Measurements from ENCODE around the gene WASF2. TPM values are rescaled to one million over a fixed set of nuclear protein-coding genes. Genes with fewer than 3 reads are reported as not detected.

Gene WASF2, protein sequence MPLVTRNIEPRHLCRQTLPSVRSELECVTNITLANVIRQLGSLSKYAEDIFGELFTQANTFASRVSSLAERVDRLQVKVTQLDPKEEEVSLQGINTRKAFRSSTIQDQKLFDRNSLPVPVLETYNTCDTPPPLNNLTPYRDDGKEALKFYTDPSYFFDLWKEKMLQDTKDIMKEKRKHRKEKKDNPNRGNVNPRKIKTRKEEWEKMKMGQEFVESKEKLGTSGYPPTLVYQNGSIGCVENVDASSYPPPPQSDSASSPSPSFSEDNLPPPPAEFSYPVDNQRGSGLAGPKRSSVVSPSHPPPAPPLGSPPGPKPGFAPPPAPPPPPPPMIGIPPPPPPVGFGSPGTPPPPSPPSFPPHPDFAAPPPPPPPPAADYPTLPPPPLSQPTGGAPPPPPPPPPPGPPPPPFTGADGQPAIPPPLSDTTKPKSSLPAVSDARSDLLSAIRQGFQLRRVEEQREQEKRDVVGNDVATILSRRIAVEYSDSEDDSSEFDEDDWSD
- polyA plus RNA-seq (2012; ENCODE audit: insufficient read length, low read depth) = 54.0 TPM

DNA sequence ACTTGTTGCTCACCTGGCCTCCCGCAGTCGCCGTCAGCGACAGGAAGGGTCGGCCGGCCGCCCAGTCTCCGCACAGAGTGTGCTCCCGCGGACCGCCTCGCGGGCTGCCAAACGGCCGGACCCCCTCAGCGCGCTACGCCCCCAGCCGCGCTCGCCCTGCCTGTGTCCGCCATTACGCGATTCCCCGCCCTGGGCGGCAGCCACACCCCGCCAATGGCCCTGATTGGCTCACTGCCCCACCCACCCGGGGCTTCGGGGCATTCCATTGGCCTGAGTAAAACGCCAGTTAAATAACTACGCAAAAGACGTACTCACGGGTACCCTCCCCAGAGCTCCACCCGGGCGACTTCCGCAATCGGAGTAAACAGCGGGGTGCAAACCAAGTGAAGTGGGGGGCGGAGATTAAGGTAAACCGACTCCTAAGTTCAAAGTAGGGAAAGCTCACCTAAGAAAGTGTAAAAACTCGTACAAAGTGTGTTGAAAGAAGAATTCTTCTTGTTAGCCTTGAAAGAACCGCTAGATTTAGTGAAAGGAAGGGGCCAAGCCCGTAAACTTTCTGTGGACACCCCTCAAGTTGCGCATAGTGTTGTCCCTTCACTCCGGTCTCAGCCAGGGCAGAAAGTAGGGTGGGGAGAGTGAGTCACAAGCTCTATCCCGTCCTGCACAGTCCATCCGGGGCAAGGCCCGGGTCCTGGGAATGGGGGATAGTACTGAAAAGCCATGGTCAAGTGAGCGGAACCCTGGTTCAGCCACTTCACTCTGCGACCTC is at the start of gene WASF2:
Gene WASF2, minus strand, starts transcription at position 195 of the 769 bp plus-strand sequence. CDS start 61,277 bp downstream, outside the sequence.
- peak; percentile 89 for TF ChIP-seq POLR2AphosphoS5 (IDR thresholded peaks at IDR 0.05; ENCODE audit: low read depth, low read length)
- TF ChIP-seq FOXP2 (optimal IDR thresholded peaks at IDR 0.05; ENCODE audit: borderline replicate concordance, extremely low read depth, extremely low read length, insufficient read depth) = peak; percentile 56
- TF ChIP-seq, protein P1, sequence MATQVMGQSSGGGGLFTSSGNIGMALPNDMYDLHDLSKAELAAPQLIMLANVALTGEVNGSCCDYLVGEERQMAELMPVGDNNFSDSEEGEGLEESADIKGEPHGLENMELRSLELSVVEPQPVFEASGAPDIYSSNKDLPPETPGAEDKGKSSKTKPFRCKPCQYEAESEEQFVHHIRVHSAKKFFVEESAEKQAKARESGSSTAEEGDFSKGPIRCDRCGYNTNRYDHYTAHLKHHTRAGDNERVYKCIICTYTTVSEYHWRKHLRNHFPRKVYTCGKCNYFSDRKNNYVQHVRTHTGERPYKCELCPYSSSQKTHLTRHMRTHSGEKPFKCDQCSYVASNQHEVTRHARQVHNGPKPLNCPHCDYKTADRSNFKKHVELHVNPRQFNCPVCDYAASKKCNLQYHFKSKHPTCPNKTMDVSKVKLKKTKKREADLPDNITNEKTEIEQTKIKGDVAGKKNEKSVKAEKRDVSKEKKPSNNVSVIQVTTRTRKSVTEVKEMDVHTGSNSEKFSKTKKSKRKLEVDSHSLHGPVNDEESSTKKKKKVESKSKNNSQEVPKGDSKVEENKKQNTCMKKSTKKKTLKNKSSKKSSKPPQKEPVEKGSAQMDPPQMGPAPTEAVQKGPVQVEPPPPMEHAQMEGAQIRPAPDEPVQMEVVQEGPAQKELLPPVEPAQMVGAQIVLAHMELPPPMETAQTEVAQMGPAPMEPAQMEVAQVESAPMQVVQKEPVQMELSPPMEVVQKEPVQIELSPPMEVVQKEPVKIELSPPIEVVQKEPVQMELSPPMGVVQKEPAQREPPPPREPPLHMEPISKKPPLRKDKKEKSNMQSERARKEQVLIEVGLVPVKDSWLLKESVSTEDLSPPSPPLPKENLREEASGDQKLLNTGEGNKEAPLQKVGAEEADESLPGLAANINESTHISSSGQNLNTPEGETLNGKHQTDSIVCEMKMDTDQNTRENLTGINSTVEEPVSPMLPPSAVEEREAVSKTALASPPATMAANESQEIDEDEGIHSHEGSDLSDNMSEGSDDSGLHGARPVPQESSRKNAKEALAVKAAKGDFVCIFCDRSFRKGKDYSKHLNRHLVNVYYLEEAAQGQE (IDR thresholded peaks at IDR 0.05; ENCODE audit: insufficient read depth in 1 of 2, low read depth in 2 of 2, low read length in 2 of 2) = no peak
- TF ChIP-seq SIN3A (IDR thresholded peaks at IDR 0.05; ENCODE audit: borderline replicate concordance, insufficient read depth, low read length) = 0 out of 2 replicates have a peak, but pooled peaks have one; percentile 8
- TF ChIP-seq TAF1 (IDR thresholded peaks at IDR 0.05; ENCODE audit: borderline replicate concordance, insufficient read depth, low read length) = peak; percentile 88

DNA sequence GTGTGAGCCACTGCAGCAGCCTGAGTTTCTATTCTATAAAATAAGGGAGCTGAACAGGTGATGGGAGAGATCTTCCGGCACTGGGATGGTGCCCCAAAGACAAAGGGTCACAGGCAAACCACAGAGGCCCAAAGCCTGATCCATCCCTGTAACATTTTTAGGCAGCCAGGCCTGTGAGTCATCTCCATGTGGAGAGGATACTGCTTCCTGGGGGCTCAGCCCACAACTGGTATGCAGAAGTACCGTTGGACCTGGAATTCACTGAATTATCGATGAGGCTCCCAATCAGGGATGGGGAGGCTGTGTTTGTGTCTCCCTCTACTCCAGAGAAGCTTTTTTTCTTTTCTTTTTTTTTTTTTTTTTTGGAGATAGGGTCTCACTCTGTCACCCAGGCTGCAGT is 48.8 kb upstream of the WASF2 start:
- TF ChIP-seq SIN3A (IDR thresholded peaks at IDR 0.05; ENCODE audit: borderline replicate concordance, insufficient read depth, low read length) (no peak), TAF1 (IDR thresholded peaks at IDR 0.05; ENCODE audit: borderline replicate concordance, insufficient read depth, low read length) (no peak), POLR2AphosphoS5 (IDR thresholded peaks at IDR 0.05; ENCODE audit: low read depth, low read length) (no peak), FOXP2 (optimal IDR thresholded peaks at IDR 0.05; ENCODE audit: borderline replicate concordance, extremely low read depth, extremely low read length, insufficient read depth) (no peak)
- TF ChIP-seq, protein P1 (IDR thresholded peaks at IDR 0.05; ENCODE audit: insufficient read depth in 1 of 2, low read depth in 2 of 2, low read length in 2 of 2) = no peak

DNA sequence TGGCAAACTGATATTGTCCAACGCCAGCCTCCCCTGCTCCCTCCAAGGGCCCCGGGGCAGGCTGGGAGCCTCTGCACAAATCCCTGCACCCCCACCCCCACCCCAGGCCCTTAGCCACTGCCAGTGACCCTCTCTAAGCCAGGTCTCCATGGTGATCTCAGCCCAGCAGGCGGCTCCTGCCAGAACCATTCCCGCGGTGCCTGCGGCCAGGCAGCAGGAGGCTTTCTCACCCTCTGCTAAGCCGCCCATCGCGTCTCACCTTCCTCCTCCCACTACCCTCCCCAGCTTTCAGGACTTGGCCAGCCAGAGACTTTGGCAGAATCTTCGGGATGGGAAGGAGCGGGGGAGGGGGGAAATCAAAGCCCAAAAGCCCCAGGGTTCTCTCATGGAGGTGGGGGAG is 46.8 kb upstream of the WASF2 start:
- TF ChIP-seq, protein P1 (IDR thresholded peaks at IDR 0.05; ENCODE audit: insufficient read depth in 1 of 2, low read depth in 2 of 2, low read length in 2 of 2) = no peak
- TF ChIP-seq SIN3A (IDR thresholded peaks at IDR 0.05; ENCODE audit: borderline replicate concordance, insufficient read depth, low read length) (no peak), TAF1 (IDR thresholded peaks at IDR 0.05; ENCODE audit: borderline replicate concordance, insufficient read depth, low read length) (no peak), POLR2AphosphoS5 (IDR thresholded peaks at IDR 0.05; ENCODE audit: low read depth, low read length) (no peak), FOXP2 (optimal IDR thresholded peaks at IDR 0.05; ENCODE audit: borderline replicate concordance, extremely low read depth, extremely low read length, insufficient read depth) (no peak)

DNA sequence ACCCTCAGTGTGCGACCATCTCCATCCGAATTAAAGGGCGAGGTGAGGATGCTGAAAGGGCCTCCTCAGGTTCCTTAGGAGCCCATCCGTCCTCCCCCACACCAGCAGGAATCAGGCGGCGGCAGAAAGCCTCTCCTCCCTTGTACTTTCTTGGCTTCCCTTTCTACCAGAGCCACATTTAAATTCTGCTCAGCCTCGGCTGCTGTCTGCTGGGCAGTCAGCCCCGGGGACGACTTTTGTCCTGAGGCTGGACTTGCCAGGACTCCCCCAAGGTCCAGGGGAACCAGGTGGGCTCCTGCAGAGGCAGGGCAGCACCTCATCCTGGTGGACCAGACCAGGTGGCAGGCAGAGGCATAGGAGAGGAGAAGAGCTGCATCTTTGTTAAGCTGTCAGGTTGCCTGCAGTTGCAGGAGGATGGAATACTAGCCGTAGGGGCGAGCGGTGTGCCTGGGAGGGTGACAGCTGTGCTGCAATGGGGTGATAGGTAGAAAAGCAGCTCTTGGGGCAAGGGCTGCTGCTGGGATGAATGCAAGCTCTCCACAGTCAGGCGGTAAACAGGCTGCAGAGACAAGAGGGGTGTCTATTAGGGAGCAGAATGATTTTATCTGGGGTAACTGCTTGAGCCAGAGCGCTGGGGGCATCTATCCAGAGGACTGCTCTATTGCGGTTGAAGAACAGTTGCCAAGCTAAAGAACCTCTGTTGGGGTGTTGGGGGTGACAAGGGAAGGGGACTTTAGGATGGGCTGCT is 46.2 kb upstream of the WASF2 start:
- TF ChIP-seq FOXP2 (optimal IDR thresholded peaks at IDR 0.05; ENCODE audit: borderline replicate concordance, extremely low read depth, extremely low read length, insufficient read depth) = no peak
- no peak for TF ChIP-seq POLR2AphosphoS5 (IDR thresholded peaks at IDR 0.05; ENCODE audit: low read depth, low read length)
- no peak for TF ChIP-seq TAF1 (IDR thresholded peaks at IDR 0.05; ENCODE audit: borderline replicate concordance, insufficient read depth, low read length)
- no peak for TF ChIP-seq SIN3A (IDR thresholded peaks at IDR 0.05; ENCODE audit: borderline replicate concordance, insufficient read depth, low read length)
- TF ChIP-seq, protein P1 (IDR thresholded peaks at IDR 0.05; ENCODE audit: insufficient read depth in 1 of 2, low read depth in 2 of 2, low read length in 2 of 2) = no peak

All from PFSK-1 (cell line).